ENCODE data around the gene UBE3C. TPM values are rescaled to one million over a fixed set of nuclear protein-coding genes. Genes with fewer than 3 reads are reported as not detected.

Gene UBE3C
- total and polyA plus RNA-seq, 2 of the 13 experiments (the other 11 are each of a cell fraction or from before 2014, with no cell fraction given), result 27.0 to 48.2 TPM

DNA sequence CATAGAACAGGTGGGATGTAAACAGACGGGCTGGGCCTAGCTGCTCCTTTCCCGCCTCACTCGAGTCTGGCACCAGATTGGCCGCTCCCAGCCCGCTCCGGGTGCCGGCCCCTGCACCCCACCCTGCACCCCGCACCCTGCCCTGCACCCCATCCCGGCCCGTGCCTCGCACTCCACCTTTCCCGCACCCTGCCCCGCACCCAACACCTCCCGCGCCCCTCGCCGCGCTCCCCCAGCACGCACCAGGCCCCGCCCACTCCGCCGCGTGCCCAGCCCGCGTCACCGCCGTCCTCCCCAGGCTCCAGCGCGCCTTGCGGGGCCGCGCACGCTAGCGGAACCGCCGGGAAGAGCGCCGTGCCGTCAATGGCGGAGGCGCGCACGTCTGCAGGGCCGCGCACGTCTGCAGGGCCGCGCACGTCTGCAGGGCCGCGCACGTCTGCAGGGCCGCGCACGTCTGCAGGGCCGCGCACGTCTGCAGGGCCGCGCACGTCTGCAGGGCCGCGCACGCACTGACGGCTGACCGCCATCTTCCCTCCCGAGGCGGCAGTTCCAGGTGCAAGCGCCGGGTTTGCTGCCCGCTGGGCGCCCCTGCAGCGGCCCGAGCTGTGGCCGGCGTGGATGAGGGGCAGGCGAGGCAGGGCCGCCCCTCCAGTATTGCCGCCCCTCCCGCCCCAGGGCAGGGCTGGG lies at the start of gene UBE3C (continued):
- TF ChIP-seq, protein P1, sequence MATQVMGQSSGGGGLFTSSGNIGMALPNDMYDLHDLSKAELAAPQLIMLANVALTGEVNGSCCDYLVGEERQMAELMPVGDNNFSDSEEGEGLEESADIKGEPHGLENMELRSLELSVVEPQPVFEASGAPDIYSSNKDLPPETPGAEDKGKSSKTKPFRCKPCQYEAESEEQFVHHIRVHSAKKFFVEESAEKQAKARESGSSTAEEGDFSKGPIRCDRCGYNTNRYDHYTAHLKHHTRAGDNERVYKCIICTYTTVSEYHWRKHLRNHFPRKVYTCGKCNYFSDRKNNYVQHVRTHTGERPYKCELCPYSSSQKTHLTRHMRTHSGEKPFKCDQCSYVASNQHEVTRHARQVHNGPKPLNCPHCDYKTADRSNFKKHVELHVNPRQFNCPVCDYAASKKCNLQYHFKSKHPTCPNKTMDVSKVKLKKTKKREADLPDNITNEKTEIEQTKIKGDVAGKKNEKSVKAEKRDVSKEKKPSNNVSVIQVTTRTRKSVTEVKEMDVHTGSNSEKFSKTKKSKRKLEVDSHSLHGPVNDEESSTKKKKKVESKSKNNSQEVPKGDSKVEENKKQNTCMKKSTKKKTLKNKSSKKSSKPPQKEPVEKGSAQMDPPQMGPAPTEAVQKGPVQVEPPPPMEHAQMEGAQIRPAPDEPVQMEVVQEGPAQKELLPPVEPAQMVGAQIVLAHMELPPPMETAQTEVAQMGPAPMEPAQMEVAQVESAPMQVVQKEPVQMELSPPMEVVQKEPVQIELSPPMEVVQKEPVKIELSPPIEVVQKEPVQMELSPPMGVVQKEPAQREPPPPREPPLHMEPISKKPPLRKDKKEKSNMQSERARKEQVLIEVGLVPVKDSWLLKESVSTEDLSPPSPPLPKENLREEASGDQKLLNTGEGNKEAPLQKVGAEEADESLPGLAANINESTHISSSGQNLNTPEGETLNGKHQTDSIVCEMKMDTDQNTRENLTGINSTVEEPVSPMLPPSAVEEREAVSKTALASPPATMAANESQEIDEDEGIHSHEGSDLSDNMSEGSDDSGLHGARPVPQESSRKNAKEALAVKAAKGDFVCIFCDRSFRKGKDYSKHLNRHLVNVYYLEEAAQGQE (IDR thresholded peaks at IDR 0.05; ENCODE audit: borderline replicate concordance in 1 of 2, low read depth in 1 of 2, low read length in 2 of 2), result no peak
- no peak for TF ChIP-seq TBX2 (CRISPR knock-in tag; IDR thresholded peaks at IDR 0.05; ENCODE audit: borderline replicate concordance)
- TF ChIP-seq POLR2G (IDR thresholded peaks at IDR 0.05; ENCODE audit: low read depth, low read length), result peak; percentile 81
- no peak; the same call in 1 of the 2 replicates for TF ChIP-seq ATF7-NPFF (CRISPR knock-in tag; IDR thresholded peaks at IDR 0.05; ENCODE audit: low read depth)
- TF ChIP-seq RBFOX2 (IDR thresholded peaks at IDR 0.05; ENCODE audit: low read depth, low read length), result peak; percentile 88
- TF ChIP-seq ZNF30 (CRISPR knock-in tag; IDR thresholded peaks at IDR 0.05), result no peak
- TF ChIP-seq ZMAT3 (CRISPR knock-in tag; conservative IDR thresholded peaks at IDR 0.05), result peak; percentile 60; the same call in 1 of the 2 replicates
- no peak for TF ChIP-seq CHD2 (IDR thresholded peaks at IDR 0.05; ENCODE audit: low read depth, low read length)
- no peak for TF ChIP-seq CBX5 (CRISPR knock-in tag; IDR thresholded peaks at IDR 0.05; ENCODE audit: borderline replicate concordance)
- TF ChIP-seq, protein P2, sequence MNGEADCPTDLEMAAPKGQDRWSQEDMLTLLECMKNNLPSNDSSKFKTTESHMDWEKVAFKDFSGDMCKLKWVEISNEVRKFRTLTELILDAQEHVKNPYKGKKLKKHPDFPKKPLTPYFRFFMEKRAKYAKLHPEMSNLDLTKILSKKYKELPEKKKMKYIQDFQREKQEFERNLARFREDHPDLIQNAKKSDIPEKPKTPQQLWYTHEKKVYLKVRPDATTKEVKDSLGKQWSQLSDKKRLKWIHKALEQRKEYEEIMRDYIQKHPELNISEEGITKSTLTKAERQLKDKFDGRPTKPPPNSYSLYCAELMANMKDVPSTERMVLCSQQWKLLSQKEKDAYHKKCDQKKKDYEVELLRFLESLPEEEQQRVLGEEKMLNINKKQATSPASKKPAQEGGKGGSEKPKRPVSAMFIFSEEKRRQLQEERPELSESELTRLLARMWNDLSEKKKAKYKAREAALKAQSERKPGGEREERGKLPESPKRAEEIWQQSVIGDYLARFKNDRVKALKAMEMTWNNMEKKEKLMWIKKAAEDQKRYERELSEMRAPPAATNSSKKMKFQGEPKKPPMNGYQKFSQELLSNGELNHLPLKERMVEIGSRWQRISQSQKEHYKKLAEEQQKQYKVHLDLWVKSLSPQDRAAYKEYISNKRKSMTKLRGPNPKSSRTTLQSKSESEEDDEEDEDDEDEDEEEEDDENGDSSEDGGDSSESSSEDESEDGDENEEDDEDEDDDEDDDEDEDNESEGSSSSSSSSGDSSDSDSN (CRISPR knock-in tag; IDR thresholded peaks at IDR 0.05), result no peak
- TF ChIP-seq, protein P3, sequence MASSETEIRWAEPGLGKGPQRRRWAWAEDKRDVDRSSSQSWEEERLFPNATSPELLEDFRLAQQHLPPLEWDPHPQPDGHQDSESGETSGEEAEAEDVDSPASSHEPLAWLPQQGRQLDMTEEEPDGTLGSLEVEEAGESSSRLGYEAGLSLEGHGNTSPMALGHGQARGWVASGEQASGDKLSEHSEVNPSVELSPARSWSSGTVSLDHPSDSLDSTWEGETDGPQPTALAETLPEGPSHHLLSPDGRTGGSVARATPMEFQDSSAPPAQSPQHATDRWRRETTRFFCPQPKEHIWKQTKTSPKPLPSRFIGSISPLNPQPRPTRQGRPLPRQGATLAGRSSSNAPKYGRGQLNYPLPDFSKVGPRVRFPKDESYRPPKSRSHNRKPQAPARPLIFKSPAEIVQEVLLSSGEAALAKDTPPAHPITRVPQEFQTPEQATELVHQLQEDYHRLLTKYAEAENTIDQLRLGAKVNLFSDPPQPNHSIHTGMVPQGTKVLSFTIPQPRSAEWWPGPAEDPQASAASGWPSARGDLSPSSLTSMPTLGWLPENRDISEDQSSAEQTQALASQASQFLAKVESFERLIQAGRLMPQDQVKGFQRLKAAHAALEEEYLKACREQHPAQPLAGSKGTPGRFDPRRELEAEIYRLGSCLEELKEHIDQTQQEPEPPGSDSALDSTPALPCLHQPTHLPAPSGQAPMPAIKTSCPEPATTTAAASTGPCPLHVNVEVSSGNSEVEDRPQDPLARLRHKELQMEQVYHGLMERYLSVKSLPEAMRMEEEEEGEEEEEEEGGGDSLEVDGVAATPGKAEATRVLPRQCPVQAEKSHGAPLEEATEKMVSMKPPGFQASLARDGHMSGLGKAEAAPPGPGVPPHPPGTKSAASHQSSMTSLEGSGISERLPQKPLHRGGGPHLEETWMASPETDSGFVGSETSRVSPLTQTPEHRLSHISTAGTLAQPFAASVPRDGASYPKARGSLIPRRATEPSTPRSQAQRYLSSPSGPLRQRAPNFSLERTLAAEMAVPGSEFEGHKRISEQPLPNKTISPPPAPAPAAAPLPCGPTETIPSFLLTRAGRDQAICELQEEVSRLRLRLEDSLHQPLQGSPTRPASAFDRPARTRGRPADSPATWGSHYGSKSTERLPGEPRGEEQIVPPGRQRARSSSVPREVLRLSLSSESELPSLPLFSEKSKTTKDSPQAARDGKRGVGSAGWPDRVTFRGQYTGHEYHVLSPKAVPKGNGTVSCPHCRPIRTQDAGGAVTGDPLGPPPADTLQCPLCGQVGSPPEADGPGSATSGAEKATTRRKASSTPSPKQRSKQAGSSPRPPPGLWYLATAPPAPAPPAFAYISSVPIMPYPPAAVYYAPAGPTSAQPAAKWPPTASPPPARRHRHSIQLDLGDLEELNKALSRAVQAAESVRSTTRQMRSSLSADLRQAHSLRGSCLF (CRISPR knock-in tag; IDR thresholded peaks at IDR 0.05; ENCODE audit: borderline replicate concordance), result no peak
- TF ChIP-seq MIER3 (CRISPR knock-in tag; IDR thresholded peaks at IDR 0.05; ENCODE audit: borderline replicate concordance), result no peak
- no peak for TF ChIP-seq SP5 (CRISPR knock-in tag; IDR thresholded peaks at IDR 0.05; ENCODE audit: borderline replicate concordance, low read depth)
- no peak for TF ChIP-seq ZNF841 (CRISPR knock-in tag; IDR thresholded peaks at IDR 0.05; ENCODE audit: borderline replicate concordance)
- TF ChIP-seq RARA (CRISPR knock-in tag; IDR thresholded peaks at IDR 0.05), result no peak
- no peak for TF ChIP-seq NCOA1 (CRISPR knock-in tag; IDR thresholded peaks at IDR 0.05)
- no peak for TF ChIP-seq EEA1 (CRISPR knock-in tag; IDR thresholded peaks at IDR 0.05; ENCODE audit: borderline replicate concordance)
- no peak for TF ChIP-seq JARID2 (CRISPR knock-in tag; IDR thresholded peaks at IDR 0.05; ENCODE audit: insufficient replicate concordance)
- TF ChIP-seq PAX8 (CRISPR knock-in tag; IDR thresholded peaks at IDR 0.05; ENCODE audit: borderline replicate concordance), result no peak

All from HepG2 (cell line).